ENCODE results near the gene SAMSN1.

Gene SAMSN1

GRCh38 chr21:14484188-14485009 lies 61.7 kb downstream of the SAMSN1 start:
- DNase-seq (ENCODE audit: low read depth, low spot score) = no peak

- DNase-seq (ENCODE audit: low read depth, low spot score) = no peak
Observed at GRCh38 chr21:14483296-14483695, 62.8 kb downstream of the SAMSN1 start.

- no peak for DNase-seq (ENCODE audit: low read depth, low spot score)
Observed at GRCh38 chr21:14482165-14482564, 64.0 kb downstream of the SAMSN1 start.

- no peak for DNase-seq (ENCODE audit: low read depth, low spot score)
Observed at GRCh38 chr21:14480411-14481031, 65.6 kb downstream of the SAMSN1 start.

GRCh38 chr21:14479241-14479786 lies 66.8 kb downstream of the SAMSN1 start:
- DNase-seq (ENCODE audit: low read depth, low spot score) = no peak

GRCh38 chr21:14477841-14478240 lies 68.3 kb downstream of the SAMSN1 start:
- no peak for DNase-seq (ENCODE audit: low read depth, low spot score)

GRCh38 chr21:14477133-14477532 lies 69.0 kb downstream of the SAMSN1 start:
- no peak for DNase-seq (ENCODE audit: low read depth, low spot score)

- no peak for DNase-seq (ENCODE audit: low read depth, low spot score)
Observed at GRCh38 chr21:14474995-14475394, 71.1 kb downstream of the SAMSN1 start.

GRCh38 chr21:14469641-14470040 lies 76.5 kb downstream of the SAMSN1 start:
- no peak for DNase-seq (ENCODE audit: low read depth, low spot score)

- no peak for DNase-seq (ENCODE audit: low read depth, low spot score)
Observed at GRCh38 chr21:14466715-14467114, 79.4 kb downstream of the SAMSN1 start.

GRCh38 chr21:14457762-14458161 lies 88.4 kb downstream of the SAMSN1 start:
- no peak for DNase-seq (ENCODE audit: low read depth, low spot score)

GRCh38 chr21:14456911-14457310 lies 89.2 kb downstream of the SAMSN1 start:
- no peak for DNase-seq (ENCODE audit: low read depth, low spot score)

GRCh38 chr21:14454016-14455009 lies 91.8 kb downstream of the SAMSN1 start:
- DNase-seq (ENCODE audit: low read depth, low spot score) = no peak

- DNase-seq (ENCODE audit: low read depth, low spot score) = no peak
Observed at GRCh38 chr21:14453339-14454015, 92.6 kb downstream of the SAMSN1 start.

- no peak for DNase-seq (ENCODE audit: low read depth, low spot score)
Observed at GRCh38 chr21:14452727-14453241, 93.3 kb downstream of the SAMSN1 start.

GRCh38 chr21:14452031-14452726 lies 93.9 kb downstream of the SAMSN1 start:
- DNase-seq (ENCODE audit: low read depth, low spot score) = no peak

- DNase-seq (ENCODE audit: low read depth, low spot score) = no peak
Observed at GRCh38 chr21:14451546-14451945, 94.6 kb downstream of the SAMSN1 start.

- DNase-seq (ENCODE audit: low read depth, low spot score) = no peak
Observed at GRCh38 chr21:14448784-14449183, 97.3 kb downstream of the SAMSN1 start.

GRCh38 chr21:14438211-14438610 lies 107.9 kb downstream of the SAMSN1 start:
- no peak for DNase-seq (ENCODE audit: low read depth, low spot score)

GRCh38 chr21:14435423-14435822 lies 110.7 kb downstream of the SAMSN1 start:
- DNase-seq (ENCODE audit: low read depth, low spot score) = no peak

Data from smooth muscle cell of the brain vasculature (primary cell).